ENCODE data around the gene GLIS1.

GRCh38 chr1:53771648-53772047, 32.7 kb upstream of the GLIS1 start:
- TF ChIP-seq RAD21 (IDR thresholded peaks at IDR 0.05; ENCODE audit: low read depth) (no peak), SIN3A (IDR thresholded peaks at IDR 0.05; ENCODE audit: low read depth) (no peak), EZH2 (IDR thresholded peaks at IDR 0.05) (no peak), CTCF (IDR thresholded peaks at IDR 0.05 in 2 of 3, conservative IDR thresholded peaks at IDR 0.05 in 1 of 3; ENCODE audit: borderline replicate concordance in 1 of 3, insufficient read depth in 1 of 3, low read depth in 2 of 3, low read length in 2 of 3) (no peak), POLR2A (IDR thresholded peaks at IDR 0.05; ENCODE audit: borderline replicate concordance, extremely low read depth, insufficient read depth, insufficient read length) (no peak), MAX (IDR thresholded peaks at IDR 0.05) (no peak), EZH2phosphoT487 (IDR thresholded peaks at IDR 0.05; ENCODE audit: borderline replicate concordance) (no peak), JUND (IDR thresholded peaks at IDR 0.05) (no peak)
- TF ChIP-seq, protein P1, sequence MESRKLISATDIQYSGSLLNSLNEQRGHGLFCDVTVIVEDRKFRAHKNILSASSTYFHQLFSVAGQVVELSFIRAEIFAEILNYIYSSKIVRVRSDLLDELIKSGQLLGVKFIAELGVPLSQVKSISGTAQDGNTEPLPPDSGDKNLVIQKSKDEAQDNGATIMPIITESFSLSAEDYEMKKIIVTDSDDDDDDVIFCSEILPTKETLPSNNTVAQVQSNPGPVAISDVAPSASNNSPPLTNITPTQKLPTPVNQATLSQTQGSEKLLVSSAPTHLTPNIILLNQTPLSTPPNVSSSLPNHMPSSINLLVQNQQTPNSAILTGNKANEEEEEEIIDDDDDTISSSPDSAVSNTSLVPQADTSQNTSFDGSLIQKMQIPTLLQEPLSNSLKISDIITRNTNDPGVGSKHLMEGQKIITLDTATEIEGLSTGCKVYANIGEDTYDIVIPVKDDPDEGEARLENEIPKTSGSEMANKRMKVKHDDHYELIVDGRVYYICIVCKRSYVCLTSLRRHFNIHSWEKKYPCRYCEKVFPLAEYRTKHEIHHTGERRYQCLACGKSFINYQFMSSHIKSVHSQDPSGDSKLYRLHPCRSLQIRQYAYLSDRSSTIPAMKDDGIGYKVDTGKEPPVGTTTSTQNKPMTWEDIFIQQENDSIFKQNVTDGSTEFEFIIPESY (IDR thresholded peaks at IDR 0.05; ENCODE audit: extremely low read depth, insufficient replicate concordance, low read length), result no peak
